HUES64 (cell line): Measurements from ENCODE around the gene BLVRB.
"Not testable (repeated sequence)": the region's sequence is repeated elsewhere in the genome, so short reads cannot be mapped to it uniquely, and the experiment has no call there.

Experiments
- H3K27ac ChIP-seq: 2 replicates; pipeline ENCODE4 v1.7.0; 2013; ENCODE audit warnings: low read depth, low read length, inconsistent platforms
- H3K27me3 ChIP-seq: 2 replicates; pipeline ENCODE4 v1.6.1; 2013; ENCODE audit warnings: mild to moderate bottlenecking, low read length; ENCODE audit not compliant: insufficient read depth
- H3K36me3 ChIP-seq: 2 replicates; pipeline ENCODE4 v1.6.1; 2013; ENCODE audit warnings: mild to moderate bottlenecking, low read length; ENCODE audit not compliant: insufficient read depth
- H3K4me1 ChIP-seq: 2 replicates; pipeline ENCODE4 v1.6.1; 2013; ENCODE audit warnings: mild to moderate bottlenecking, low read length, moderate library complexity; ENCODE audit not compliant: insufficient read depth
- H3K4me3 ChIP-seq: 2 replicates; pipeline ENCODE4 v1.5.1; 2013; ENCODE audit warnings: mild to moderate bottlenecking, low read length, moderate library complexity
- H3K9ac ChIP-seq: 2 replicates; pipeline ENCODE4 v1.6.1; 2013; ENCODE audit warnings: mild to moderate bottlenecking, low read depth, low read length
- H3K9me3 ChIP-seq: 2 replicates; pipeline ENCODE4 v1.6.1; 2013; ENCODE audit warnings: low read depth, low read length; ENCODE audit not compliant: insufficient read depth
- WGBS: fragments of 150-250, 120-280 bp; methylation state at CpG from one replicate; pipeline ENCODE4 v1.1.7; 2013; ENCODE audit warnings: missing lambda C conversion rate; 5-methylcytosine and 5-hydroxymethylcytosine counted together

Gene BLVRB

GRCh38 chr19:40412866-40413265 is 52.7 kb downstream of the BLVRB start:
- H3K4me1 ChIP-seq, result peaks cover 6% of the 10 kb centered on the region
- H3K9me3 ChIP-seq, result no peaks in the 10 kb centered on the region
- H3K36me3 ChIP-seq, result no peaks in the 10 kb centered on the region
- 0 out of 2 replicates have a peak overlapping the region, but pooled peaks have one; percentile 35 for H3K27ac ChIP-seq
- peak overlapping the region; percentile 35; the same call in 1 of the 2 replicates for H3K4me3 ChIP-seq
- H3K9ac ChIP-seq, result no peak overlapping the region
- no peaks in the 10 kb centered on the region for H3K27me3 ChIP-seq
- WGBS, result 77% methylated on average over 4 of the region's 4 CpGs

GRCh38 chr19:40411958-40412499 is 53.5 kb downstream of the BLVRB start:
- Histone ChIP-seq H3K27ac (no peak overlapping the region), H3K9me3 (no peaks in the 10 kb centered on the region), H3K4me3 (no peak overlapping the region), H3K4me1 (peaks cover 6% of the 10 kb centered on the region), H3K36me3 (no peaks in the 10 kb centered on the region), H3K27me3 (no peaks in the 10 kb centered on the region), H3K9ac (no peak overlapping the region)
- 66% methylated on average over 8 of the region's 8 CpGs for WGBS

- Histone ChIP-seq H3K27me3 (no peaks in the 10 kb centered on the region), H3K9me3 (no peaks in the 10 kb centered on the region), H3K9ac (no peak overlapping the region), H3K36me3 (no peaks in the 10 kb centered on the region), H3K4me3 (no peak overlapping the region), H3K27ac (0 out of 2 replicates have a peak overlapping the region, but pooled peaks have one; percentile 37), H3K4me1 (peaks cover 6% of the 10 kb centered on the region)
- WGBS, result 73% methylated on average over 16 of the region's 16 CpGs
These were observed 54.3 kb downstream of the BLVRB start for GRCh38 chr19:40411125-40411842.

GRCh38 chr19:40410030-40410389 is 55.5 kb downstream of the BLVRB start:
- WGBS, result 49% methylated on average over 9 of the region's 9 CpGs
- H3K4me1 ChIP-seq, result peaks cover 6% of the 10 kb centered on the region
- H3K27me3 ChIP-seq, result no peaks in the 10 kb centered on the region
- peak overlapping the region; percentile 86; the same call in 1 of the 2 replicates for H3K27ac ChIP-seq
- no peaks in the 10 kb centered on the region for H3K9me3 ChIP-seq
- no peaks in the 10 kb centered on the region for H3K36me3 ChIP-seq
- H3K9ac ChIP-seq, result peak overlapping the region; percentile 9; the same call in 1 of the 2 replicates
- no peak overlapping the region for H3K4me3 ChIP-seq

GRCh38 chr19:40408598-40408925 is 57.0 kb downstream of the BLVRB start:
- WGBS, result 96% methylated on average over 8 of the region's 8 CpGs
- H3K27me3 ChIP-seq, H3K27ac ChIP-seq, H3K9me3 ChIP-seq, H3K4me3 ChIP-seq, H3K4me1 ChIP-seq, H3K9ac ChIP-seq, H3K36me3 ChIP-seq: not testable (repeated sequence)

- H3K4me1 ChIP-seq, result no peaks in the 10 kb centered on the region; the same call in 1 of the 2 replicates
- no peak overlapping the region for H3K4me3 ChIP-seq
- WGBS, result 89% methylated on average over 22 of the region's 22 CpGs
- no peak overlapping the region for H3K27ac ChIP-seq
- no peak overlapping the region for H3K9ac ChIP-seq
- H3K27me3 ChIP-seq, result no peaks in the 10 kb centered on the region
- H3K9me3 ChIP-seq, result no peaks in the 10 kb centered on the region
- no peaks in the 10 kb centered on the region for H3K36me3 ChIP-seq
These were observed 57.6 kb downstream of the BLVRB start for GRCh38 chr19:40407714-40408597.

GRCh38 chr19:40403262-40403984 is 62.1 kb downstream of the BLVRB start:
- Histone ChIP-seq H3K36me3 (no peaks in the 10 kb centered on the region), H3K27ac (peak overlapping the region; percentile 80; the same call in 1 of the 2 replicates), H3K9ac (peak overlapping the region; percentile 57), H3K27me3 (no peaks in the 10 kb centered on the region), H3K4me1 (no peaks in the 10 kb centered on the region), H3K9me3 (no peaks in the 10 kb centered on the region), H3K4me3 (peak overlapping the region; percentile 74)
- WGBS, result 1% methylated on average over 37 of the region's 41 CpGs

GRCh38 chr19:40400559-40400958 is 65.0 kb downstream of the BLVRB start:
- Histone ChIP-seq H3K9me3 (no peaks in the 10 kb centered on the region), H3K27ac (no peak overlapping the region), H3K36me3 (no peaks in the 10 kb centered on the region), H3K27me3 (no peaks in the 10 kb centered on the region), H3K4me1 (no peaks in the 10 kb centered on the region), H3K4me3 (no peak overlapping the region), H3K9ac (no peak overlapping the region)
- 89% methylated on average over 2 of the region's 3 CpGs for WGBS

- Histone ChIP-seq H3K27me3 (no peaks in the 10 kb centered on the region), H3K9me3 (no peaks in the 10 kb centered on the region), H3K4me1 (no peaks in the 10 kb centered on the region), H3K27ac (no peak overlapping the region), H3K9ac (no peak overlapping the region), H3K36me3 (no peaks in the 10 kb centered on the region), H3K4me3 (no peak overlapping the region)
- WGBS, result 90% methylated on average over 49 of the region's 49 CpGs
These were observed 67.0 kb downstream of the BLVRB start for GRCh38 chr19:40398417-40399131.
